Measurements from ENCODE around the gene TPSG1.
"Not testable (repeated sequence)": the region's sequence is repeated elsewhere in the genome, so short reads cannot be mapped to it uniquely, and the experiment has no call there.

The TPSG1 gene

GRCh38 chr16:1189455-1189854 lies 35.6 kb downstream of the TPSG1 start:
- DNase-seq (ENCODE audit: low spot score), result no peak
- no peak for TF ChIP-seq CTCF (IDR thresholded peaks at IDR 0.05; ENCODE audit: extremely low read depth, missing control alignments)

GRCh38 chr16:1188432-1189189 lies 36.5 kb downstream of the TPSG1 start:
- no peak for TF ChIP-seq CTCF (IDR thresholded peaks at IDR 0.05; ENCODE audit: extremely low read depth, missing control alignments)
- DNase-seq (ENCODE audit: low spot score), result peak; percentile 81

GRCh38 chr16:1185460-1186207 lies 39.4 kb downstream of the TPSG1 start:
- DNase-seq (ENCODE audit: low spot score), result not testable (repeated sequence)

GRCh38 chr16:1184980-1185379 lies 40.1 kb downstream of the TPSG1 start:
- DNase-seq (ENCODE audit: low spot score), result no peak
- no peak for TF ChIP-seq CTCF (IDR thresholded peaks at IDR 0.05; ENCODE audit: extremely low read depth, missing control alignments)

- no peak for TF ChIP-seq CTCF (IDR thresholded peaks at IDR 0.05; ENCODE audit: extremely low read depth, missing control alignments)
- no peak for DNase-seq (ENCODE audit: low spot score)
Observed at GRCh38 chr16:1184156-1184868, 40.8 kb downstream of the TPSG1 start.

GRCh38 chr16:1182950-1183907 lies 41.8 kb downstream of the TPSG1 start:
- TF ChIP-seq CTCF (IDR thresholded peaks at IDR 0.05; ENCODE audit: extremely low read depth, missing control alignments), result no peak
- no peak for DNase-seq (ENCODE audit: low spot score)

- no peak for DNase-seq (ENCODE audit: low spot score)
- no peak for TF ChIP-seq CTCF (IDR thresholded peaks at IDR 0.05; ENCODE audit: extremely low read depth, missing control alignments)
Observed at GRCh38 chr16:1182316-1182671, 42.8 kb downstream of the TPSG1 start.

Measured in GM20000 (cell line).